Stimulated activated naive B cell treated with anti-CD40 and anti-IgM and Interleukin-4, amounts not matched to agents 10 μg/mL and 1 μg/mL and 100 μg/mL, for 72 hours (primary cell): Measurements from ENCODE around the gene RPS26.
"Not testable (repeated sequence)": the region's sequence is repeated elsewhere in the genome, so short reads cannot be mapped to it uniquely, and the experiment has no call there.

Experiments used
- ATAC-seq, 2 donors: fragments of 150-1000 bp; cut with Tn5 transposase; replicated peaks; 2 replicates each; pipeline ENCODE4 v1.10.0; 2021; ENCODE audit warnings: moderate library complexity in 1 of 2
- DNase-seq: peaks from one replicate; pipeline ENCODE4 v3.0.0; 2021
- H3K27ac Mint-ChIP-seq: one replicate; pipeline ENCODE4 v1.8.0; 2022; ENCODE audit warnings: mild to moderate bottlenecking, mixed read lengths
- H3K27me3 Mint-ChIP-seq, 2 donors: one replicate each; pipeline ENCODE4 v1.8.0; 2022; ENCODE audit warnings: mixed read lengths in 2 of 2
- H3K36me3 Mint-ChIP-seq, 2 donors: one replicate each; pipeline ENCODE4 v1.8.0; 2022; ENCODE audit warnings: mixed read lengths in 2 of 2, mild to moderate bottlenecking in 1 of 2
- H3K4me1 Mint-ChIP-seq, 2 donors: one replicate each; pipeline ENCODE4 v1.8.0; 2022; ENCODE audit warnings: mixed read lengths in 2 of 2, mild to moderate bottlenecking in 1 of 2
- H3K4me3 Mint-ChIP-seq, 2 donors: one replicate each; pipeline ENCODE4 v1.8.0; 2022; ENCODE audit warnings: mild to moderate bottlenecking in 2 of 2, mixed read lengths in 2 of 2, moderate library complexity in 1 of 2
- H3K9me3 Mint-ChIP-seq, 2 donors: one replicate each; pipeline ENCODE4 v1.8.0; 2022; ENCODE audit warnings: mixed read lengths in 2 of 2, mild to moderate bottlenecking in 1 of 2

The RPS26 gene

GRCh38 chr12:56041552-56042429, at the start of gene RPS26:
TSS of gene RPS26 (plus strand) at chr12:56041918. CDS start at chr12:56042167, 249 bp downstream.
- peak within 1 kb of the TSS; percentile 98 for H3K27ac Mint-ChIP-seq
- H3K36me3 Mint-ChIP-seq = peaks cover 26 to 36% of the 10 kb centered on the region in 2 donors
- H3K4me1 Mint-ChIP-seq = peaks cover 19 to 26% of the 10 kb centered on the region in 2 donors
- DNase-seq (peak; percentile 95), ATAC-seq (peak; percentile 95 to 96)
- no peaks in the 10 kb centered on the region for H3K9me3 Mint-ChIP-seq
- H3K4me3 Mint-ChIP-seq = peak within 1 kb of the TSS; percentile 92 to 94
- H3K27me3 Mint-ChIP-seq = no peaks in the 10 kb centered on the region

GRCh38 chr12:55993230-55993853, 48.4 kb upstream of the RPS26 start:
- peaks cover 12 to 19% of the 10 kb centered on the region in 2 donors for H3K4me1 Mint-ChIP-seq
- no peak for DNase-seq
- ATAC-seq = no peak
- peak overlapping the region; percentile 25 for H3K27ac Mint-ChIP-seq
- H3K36me3 Mint-ChIP-seq = peaks cover 37 to 53% of the 10 kb centered on the region in 2 donors
- no peak overlapping the region for H3K4me3 Mint-ChIP-seq
- H3K27me3 Mint-ChIP-seq = peaks cover 0 to 6% of the 10 kb centered on the region in 2 donors
- H3K9me3 Mint-ChIP-seq = no peaks in the 10 kb centered on the region

- Mint-ChIP-seq H3K4me3 (no peak overlapping the region), H3K27ac (no peak overlapping the region), H3K4me1 (peaks cover 12 to 19% of the 10 kb centered on the region in 2 donors), H3K36me3 (peaks cover 33 to 47% of the 10 kb centered on the region in 2 donors), H3K9me3 (no peaks in the 10 kb centered on the region), H3K27me3 (peaks cover 0 to 6% of the 10 kb centered on the region in 2 donors)
- ATAC-seq (no peak), DNase-seq (no peak)
Measured at GRCh38 chr12:55995366-55995765, 46.4 kb upstream of the RPS26 start.

- ATAC-seq = peak; percentile 20 to 29
- peak; percentile 23 for DNase-seq
- H3K27ac Mint-ChIP-seq = peak overlapping the region; percentile 71
Measured at GRCh38 chr12:55996201-55996714, 45.5 kb upstream of the RPS26 start.

GRCh38 chr12:55996715-55997534, 44.8 kb upstream of the RPS26 start, which contains the start of gene SUOX:
TSS of gene SUOX (plus strand) at chr12:55997276. CDS start at chr12:56002222, 4,946 bp downstream.
- Mint-ChIP-seq H3K27ac (peak within 1 kb of the TSS; percentile 92), H3K4me1 (peaks cover 12 to 19% of the 10 kb centered on the region in 2 donors), H3K27me3 (peaks cover 0 to 6% of the 10 kb centered on the region in 2 donors), H3K9me3 (no peaks in the 10 kb centered on the region), H3K36me3 (peaks cover 24 to 32% of the 10 kb centered on the region in 2 donors), H3K4me3 (peak within 1 kb of the TSS; percentile 99)
- peak; percentile 99 for ATAC-seq
- DNase-seq = peak; percentile 82

More at GRCh38 chr12:55996201-55996714, 45.5 kb upstream of the RPS26 start:
- Mint-ChIP-seq H3K4me3 (peak overlapping the region; percentile 99), H3K36me3 (peaks cover 25 to 38% of the 10 kb centered on the region in 2 donors), H3K4me1 (peaks cover 12 to 19% of the 10 kb centered on the region in 2 donors), H3K27me3 (peaks cover 0 to 6% of the 10 kb centered on the region in 2 donors), H3K9me3 (no peaks in the 10 kb centered on the region)

- DNase-seq = no peak
- Mint-ChIP-seq H3K9me3 (no peaks in the 10 kb centered on the region), H3K4me1 (peaks cover 12 to 19% of the 10 kb centered on the region in 2 donors), H3K36me3 (peaks cover 22 to 29% of the 10 kb centered on the region in 2 donors), H3K4me3 (peak overlapping the region; percentile 99), H3K27ac (peak overlapping the region; percentile 92), H3K27me3 (peaks cover 0 to 6% of the 10 kb centered on the region in 2 donors)
- ATAC-seq = peak; percentile 24 to 27
Measured at GRCh38 chr12:55997535-55997859, 44.2 kb upstream of the RPS26 start.

- DNase-seq, ATAC-seq, H3K4me3 Mint-ChIP-seq, H3K27ac Mint-ChIP-seq, H3K27me3 Mint-ChIP-seq, H3K9me3 Mint-ChIP-seq: not testable (repeated sequence)
- H3K36me3 Mint-ChIP-seq = peaks cover 21 to 22% of the 10 kb centered on the region in 2 donors
- H3K4me1 Mint-ChIP-seq = peaks cover 15 to 19% of the 10 kb centered on the region in 2 donors
Measured at GRCh38 chr12:55999522-55999921, 42.2 kb upstream of the RPS26 start.

- not testable (repeated sequence) for H3K27ac Mint-ChIP-seq, ATAC-seq, H3K9me3 Mint-ChIP-seq, H3K27me3 Mint-ChIP-seq, H3K4me3 Mint-ChIP-seq, DNase-seq
- Mint-ChIP-seq H3K4me1 (peaks cover 16 to 19% of the 10 kb centered on the region in 2 donors), H3K36me3 (peaks cover 23 to 26% of the 10 kb centered on the region in 2 donors)
Measured at GRCh38 chr12:55999999-56000540, 41.6 kb upstream of the RPS26 start.

GRCh38 chr12:56001487-56002100, 40.1 kb upstream of the RPS26 start:
- DNase-seq (no peak), ATAC-seq (no peak)
- Mint-ChIP-seq H3K27me3 (peaks cover 0 to 6% of the 10 kb centered on the region in 2 donors), H3K27ac (no peak overlapping the region), H3K4me1 (peaks cover 13 to 18% of the 10 kb centered on the region in 2 donors), H3K36me3 (peaks cover 23 to 26% of the 10 kb centered on the region in 2 donors), H3K9me3 (no peaks in the 10 kb centered on the region), H3K4me3 (no peak overlapping the region)

- not testable (repeated sequence) for H3K27ac Mint-ChIP-seq, H3K9me3 Mint-ChIP-seq
- peaks cover 22 to 27% of the 10 kb centered on the region in 2 donors for H3K36me3 Mint-ChIP-seq
Measured at GRCh38 chr12:56003376-56003775, 38.3 kb upstream of the RPS26 start.

GRCh38 chr12:56004211-56004610, 37.5 kb upstream of the RPS26 start:
- DNase-seq = no peak
- Mint-ChIP-seq H3K4me3 (no peak overlapping the region), H3K4me1 (peaks cover 14 to 24% of the 10 kb centered on the region in 2 donors), H3K27me3 (no peaks in the 10 kb centered on the region), H3K9me3 (peaks cover 0 to 1% of the 10 kb centered on the region in 2 donors), H3K27ac (peak overlapping the region; percentile 9), H3K36me3 (peaks cover 18 to 27% of the 10 kb centered on the region in 2 donors)
- no peak for ATAC-seq

More at GRCh38 chr12:56003376-56003775, 38.3 kb upstream of the RPS26 start:
- not testable (repeated sequence) for ATAC-seq, H3K4me3 Mint-ChIP-seq, DNase-seq, H3K27me3 Mint-ChIP-seq
- peaks cover 11 to 20% of the 10 kb centered on the region in 2 donors for H3K4me1 Mint-ChIP-seq

- peaks cover 0 to 1% of the 10 kb centered on the region in 2 donors for H3K9me3 Mint-ChIP-seq
- H3K4me1 Mint-ChIP-seq = peaks cover 17 to 29% of the 10 kb centered on the region in 2 donors
- DNase-seq = peak; percentile 26
- peaks cover 9 to 17% of the 10 kb centered on the region in 2 donors for H3K36me3 Mint-ChIP-seq
- peak overlapping the region; percentile 76 for H3K27ac Mint-ChIP-seq
- ATAC-seq = peak; percentile 81 to 87
- no peaks in the 10 kb centered on the region for H3K27me3 Mint-ChIP-seq
- H3K4me3 Mint-ChIP-seq = peak overlapping the region; percentile 79 to 93
Measured at GRCh38 chr12:56007564-56008559, 33.9 kb upstream of the RPS26 start.
